A673 (cell line): ENCODE measurements around the gene MGAT5. TPM values are rescaled to one million over a fixed set of nuclear protein-coding genes. Genes with fewer than 3 reads are reported as not detected.

Experiments
- BruUV-seq: library from RNA; stranded (reverse); fragments of 400-500 nt; replicated peaks from 2 replicates; lab custom pipeline; 2021; lab: Mats Ljungman, UMichigan
- CTCF ChIA-PET: fragments of 300-600 bp; sonication (Branson Sonifier 250); formaldehyde crosslinking; loops from one replicate; lab custom pipeline; 2022; ENCODE audit warnings: antibody characterized with exemption; lab: Charles Lee
- POLR2A ChIA-PET: fragments of 300-600 bp; sonication (Branson Sonifier 250); formaldehyde crosslinking; loops from one replicate; lab custom pipeline; 2022; ENCODE audit warnings: antibody characterized with exemption; ENCODE audit not compliant: low non-redundant PET; lab: Charles Lee
- DNase-seq: peaks from one replicate; pipeline ENCODE4 v3.0.0-alpha.2; 2015; ENCODE audit warnings: low spot score
- H3K27ac ChIP-seq: fragments of 200-600 bp; sonication (generic); 2 replicates; pipeline ENCODE4 v1.5.1; 2016; ENCODE audit warnings: mixed run types, low read depth, mild to moderate bottlenecking, mixed read lengths, antibody characterized with exemption, low read length; ENCODE audit not compliant: poor library complexity, severe bottlenecking
- H3K27me3 ChIP-seq: fragments of 200-600 bp; sonication (generic); replicated peaks from 2 replicates; pipeline ENCODE4 v1.6.1; 2017; ENCODE audit warnings: mixed run types, low read depth, mild to moderate bottlenecking, mixed read lengths, antibody characterized with exemption, low read length; ENCODE audit not compliant: insufficient read depth, poor library complexity
- H3K36me3 ChIP-seq: fragments of 200-600 bp; sonication (generic); 2 replicates; pipeline ENCODE4 v1.6.1; 2016; ENCODE audit warnings: mixed run types, mild to moderate bottlenecking, mixed read lengths, antibody characterized with exemption, low read length; ENCODE audit not compliant: insufficient read depth, poor library complexity, severe bottlenecking
- H3K4me1 ChIP-seq: fragments of 200-600 bp; sonication (generic); 2 replicates; pipeline ENCODE4 v1.6.1; 2017; ENCODE audit warnings: mixed run types, mild to moderate bottlenecking, mixed read lengths, antibody characterized with exemption, low read length; ENCODE audit not compliant: insufficient read depth, poor library complexity, severe bottlenecking
- H3K4me3 ChIP-seq: fragments of 200-600 bp; sonication (generic); 2 replicates; pipeline ENCODE4 v1.5.1; 2016; ENCODE audit warnings: low read depth, mixed run types, mild to moderate bottlenecking, mixed read lengths, low read length; ENCODE audit not compliant: poor library complexity, severe bottlenecking
- H3K9me3 ChIP-seq: fragments of 200-600 bp; sonication (generic); 2 replicates; pipeline ENCODE4 v1.6.1; 2016; ENCODE audit warnings: mixed run types, low read depth, mild to moderate bottlenecking, mixed read lengths, antibody characterized with exemption, low read length; ENCODE audit not compliant: poor library complexity, severe bottlenecking
- CTCF ChIP-seq: fragments of 300-800, 200-600 bp; sonication (generic); conservative IDR thresholded peaks from 2 replicates; pipeline ENCODE4 v1.5.1; 2017; ENCODE audit warnings: low read depth, mild to moderate bottlenecking, antibody characterized with exemption, low read length, moderate library complexity, mixed read lengths
- EZH2 ChIP-seq: fragments of 200-600 bp; sonication (generic); IDR thresholded peaks from 2 replicates; pipeline ENCODE4 v1.6.1; 2017; ENCODE audit warnings: borderline replicate concordance, low read depth, mild to moderate bottlenecking, mixed read lengths, antibody characterized with exemption, low read length; ENCODE audit not compliant: poor library complexity, severe bottlenecking
- intact Hi-C: fragments of 100-400 bp; cut with micrococcal nuclease; formaldehyde crosslinking; loops from one replicate; pipeline ENCODE4 v1.10.0; 2022; ENCODE audit not compliant: unreplicated experiment
- total RNA-seq: library from RNA; stranded (reverse); gene quantifications from 2 replicates; pipeline ENCODE4 v1.2.3, GENCODE V29; 2021

MGAT5 gene
- total RNA-seq, 1 experiment from 2014 or later, result 11.0 TPM

- ChIA-PET CTCF (no interaction called here), POLR2A (no interaction called here)
- intact Hi-C loops, result no loop called here
Observed at GRCh38 chr2:134257965-134258683, 4.3 kb downstream of the MGAT5 start.

GRCh38 chr2:134258684-134259388 lies 5.0 kb downstream of the MGAT5 start:
- intact Hi-C loops, result no loop called here

More at GRCh38 chr2:134257965-134258683, 4.3 kb downstream of the MGAT5 start:
- Histone ChIP-seq H3K27me3 (no peaks in the 10 kb centered on the region), H3K4me1 (no peaks in the 10 kb centered on the region), H3K4me3 (no peak overlapping the region), H3K27ac (no peak overlapping the region), H3K9me3 (no peaks in the 10 kb centered on the region), H3K36me3 (no peaks in the 10 kb centered on the region)
- TF ChIP-seq EZH2 (no peak), CTCF (no peak)
- DNase-seq, result no peak
- BruUV-seq, result no TSS peak

GRCh38 chr2:134259571-134259970 lies 5.7 kb downstream of the MGAT5 start:
- Histone ChIP-seq H3K36me3 (no peaks in the 10 kb centered on the region), H3K4me3 (no peak overlapping the region), H3K27ac (no peak overlapping the region), H3K27me3 (no peaks in the 10 kb centered on the region), H3K9me3 (no peaks in the 10 kb centered on the region), H3K4me1 (no peaks in the 10 kb centered on the region)
- intact Hi-C loops, result no loop called here
- CTCF ChIA-PET, result no interaction called here
- no peak for TF ChIP-seq EZH2
- no peak for DNase-seq
- no TSS peak for BruUV-seq
- POLR2A ChIA-PET, result no interaction called here

More at GRCh38 chr2:134258684-134259388, 5.0 kb downstream of the MGAT5 start:
- DNase-seq, result no peak
- no peaks in the 10 kb centered on the region for H3K27me3 ChIP-seq
- ChIA-PET CTCF (no interaction called here), POLR2A (no interaction called here)
- H3K4me1 ChIP-seq, result no peaks in the 10 kb centered on the region
- no peaks in the 10 kb centered on the region for H3K36me3 ChIP-seq
- no peaks in the 10 kb centered on the region for H3K9me3 ChIP-seq
- no peak for TF ChIP-seq CTCF
- TF ChIP-seq EZH2, result no peak
- BruUV-seq, result no TSS peak
- H3K4me3 ChIP-seq, result no peak overlapping the region
- no peak overlapping the region for H3K27ac ChIP-seq
